Activated naive CD8-positive, alpha-beta T cell treated with anti-CD3 and anti-CD28 coated beads, Interleukin-2, amount 10 ng/mL, durations not matched to agents 7 days and 5 days (primary cell): ENCODE results near the gene MTHFSD. TPM values are rescaled to one million over a fixed set of nuclear protein-coding genes. Genes with fewer than 3 reads are reported as not detected.
A peak's percentile ranks its signal among the peaks of the same experiment; 100 is the strongest.

Experiments
- ATAC-seq: fragments of 150-1000 bp; cut with Tn5 transposase; one replicate; pipeline ENCODE4 v1.10.0; 2021; ENCODE audit warnings: low read depth, moderate library complexity
- POLR2A ChIA-PET: fragments of 350-600 bp; sonication (Branson Sonifier 250); formaldehyde crosslinking; loops from one replicate; lab custom pipeline; 2021; ENCODE audit warnings: antibody characterized with exemption; lab: Charles Lee
- DNase-seq: peaks from one replicate; pipeline ENCODE4 v3.0.0; 2021
- H3K27ac Mint-ChIP-seq: one replicate; pipeline ENCODE4 v1.8.0; 2022; ENCODE audit warnings: mild to moderate bottlenecking, mixed read lengths
- H3K27me3 Mint-ChIP-seq: one replicate; pipeline ENCODE4 v1.8.0; 2022; ENCODE audit warnings: mild to moderate bottlenecking, moderate library complexity, mixed read lengths
- H3K36me3 Mint-ChIP-seq: one replicate; pipeline ENCODE4 v1.8.0; 2021; ENCODE audit warnings: mild to moderate bottlenecking, mixed read lengths
- H3K4me1 Mint-ChIP-seq: one replicate; pipeline ENCODE4 v1.8.0; 2021; ENCODE audit warnings: mixed read lengths
- H3K4me3 Mint-ChIP-seq: one replicate; pipeline ENCODE4 v1.8.0; 2022; ENCODE audit warnings: mild to moderate bottlenecking, moderate library complexity, mixed read lengths
- H3K9me3 Mint-ChIP-seq: one replicate; pipeline ENCODE4 v1.8.0; 2021; ENCODE audit warnings: mixed read lengths
- total RNA-seq, 2 experiments: library from RNA; stranded (reverse); gene quantifications; one replicate each; pipeline ENCODE4 v1.2.3, GENCODE V29; 2021

Gene MTHFSD
- total RNA-seq, 2 experiments from 2014 or later = 33.2 to 34.6 TPM

GRCh38 chr16:86503830-86504229 is 51.2 kb downstream of the MTHFSD start:
- Mint-ChIP-seq H3K27me3 (peaks cover 91% of the 10 kb centered on the region), H3K9me3 (no peaks in the 10 kb centered on the region)

GRCh38 chr16:86502856-86503748 is 51.9 kb downstream of the MTHFSD start:
- Mint-ChIP-seq H3K36me3 (no peaks in the 10 kb centered on the region), H3K27ac (no peak overlapping the region), H3K9me3 (no peaks in the 10 kb centered on the region), H3K4me1 (peaks cover 12% of the 10 kb centered on the region), H3K4me3 (no peak overlapping the region), H3K27me3 (peaks cover 95% of the 10 kb centered on the region)
- POLR2A ChIA-PET = interaction anchor here (0.7 kb wide), 1 partner anchor 31 kb away, joined by 3 read pairs; no protein-coding TSS in a partner anchor
- DNase-seq (no peak), ATAC-seq (no peak)

More at GRCh38 chr16:86503830-86504229, 51.2 kb downstream of the MTHFSD start:
- Mint-ChIP-seq H3K4me3 (no peak overlapping the region), H3K36me3 (no peaks in the 10 kb centered on the region), H3K27ac (no peak overlapping the region), H3K4me1 (peaks cover 12% of the 10 kb centered on the region)
- no peak for DNase-seq
- POLR2A ChIA-PET = interaction anchor here (0.7 kb wide), 1 partner anchor 31 kb away, joined by 3 read pairs; no protein-coding TSS in a partner anchor
- no peak for ATAC-seq

- Mint-ChIP-seq H3K27me3 (peaks cover 89% of the 10 kb centered on the region), H3K9me3 (no peaks in the 10 kb centered on the region), H3K36me3 (no peaks in the 10 kb centered on the region), H3K27ac (peak overlapping the region; percentile 27), H3K4me3 (no peak overlapping the region), H3K4me1 (peaks cover 7% of the 10 kb centered on the region)
- ATAC-seq = no peak
- no peak for DNase-seq
- POLR2A ChIA-PET = no interaction called here
These were observed 52.8 kb downstream of the MTHFSD start for GRCh38 chr16:86501989-86502855.

DNA sequence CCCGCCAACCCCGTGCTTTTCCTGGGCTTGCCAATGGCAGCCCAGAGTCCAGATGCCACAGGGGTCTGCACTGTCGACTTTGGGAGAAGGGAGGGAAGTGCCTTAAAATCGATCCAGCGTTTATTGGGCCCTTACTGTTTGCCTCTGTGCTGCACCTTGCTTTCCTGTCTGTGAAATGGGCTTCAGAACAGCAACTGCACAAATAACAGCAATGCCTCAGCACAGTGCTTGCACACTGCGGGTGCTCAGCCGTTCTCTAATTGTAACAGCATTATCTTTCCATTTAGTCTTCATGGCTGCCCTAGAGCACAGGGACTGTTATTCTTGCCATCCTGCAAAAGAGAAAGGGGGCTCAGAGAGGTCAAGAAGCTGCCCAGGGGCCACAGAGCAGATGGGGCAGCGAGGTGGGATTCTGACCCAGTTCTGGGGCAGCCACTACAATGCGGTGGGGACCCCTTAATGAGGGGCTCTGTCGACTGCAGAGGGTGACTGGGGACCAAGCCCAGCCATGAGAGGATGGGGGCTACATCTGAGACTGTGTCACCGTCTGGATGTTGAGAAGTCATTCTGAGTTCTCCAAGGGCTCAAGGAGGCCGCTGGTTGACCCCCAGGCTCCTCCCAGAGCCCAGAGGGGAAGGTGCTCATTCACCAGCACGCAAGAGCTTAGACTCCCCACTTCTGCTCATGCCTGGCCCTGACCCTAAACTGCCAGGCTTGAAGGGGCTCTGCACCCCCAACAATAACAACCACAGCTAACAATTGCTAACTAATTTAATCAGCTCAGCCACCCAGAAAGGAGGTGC is 54.1 kb downstream of the MTHFSD start:
- no peaks in the 10 kb centered on the region for H3K9me3 Mint-ChIP-seq

GRCh38 chr16:86499889-86500707 is 54.9 kb downstream of the MTHFSD start:
- ATAC-seq = no peak
- peaks cover 90% of the 10 kb centered on the region for H3K27me3 Mint-ChIP-seq
- no peak for DNase-seq
- POLR2A ChIA-PET = no interaction called here
- H3K4me3 Mint-ChIP-seq = no peak overlapping the region
- no peaks in the 10 kb centered on the region for H3K9me3 Mint-ChIP-seq
- H3K36me3 Mint-ChIP-seq = no peaks in the 10 kb centered on the region
- H3K4me1 Mint-ChIP-seq = peaks cover 3% of the 10 kb centered on the region
- no peak overlapping the region for H3K27ac Mint-ChIP-seq

More for the DNA sequence above, 54.1 kb downstream of the MTHFSD start:
- POLR2A ChIA-PET = no interaction called here
- H3K4me1 Mint-ChIP-seq = peaks cover 4% of the 10 kb centered on the region
- DNase-seq = no peak
- H3K27ac Mint-ChIP-seq = no peak overlapping the region
- peaks cover 87% of the 10 kb centered on the region for H3K27me3 Mint-ChIP-seq
- H3K36me3 Mint-ChIP-seq = no peaks in the 10 kb centered on the region
- H3K4me3 Mint-ChIP-seq = no peak overlapping the region
- no peak for ATAC-seq

DNA sequence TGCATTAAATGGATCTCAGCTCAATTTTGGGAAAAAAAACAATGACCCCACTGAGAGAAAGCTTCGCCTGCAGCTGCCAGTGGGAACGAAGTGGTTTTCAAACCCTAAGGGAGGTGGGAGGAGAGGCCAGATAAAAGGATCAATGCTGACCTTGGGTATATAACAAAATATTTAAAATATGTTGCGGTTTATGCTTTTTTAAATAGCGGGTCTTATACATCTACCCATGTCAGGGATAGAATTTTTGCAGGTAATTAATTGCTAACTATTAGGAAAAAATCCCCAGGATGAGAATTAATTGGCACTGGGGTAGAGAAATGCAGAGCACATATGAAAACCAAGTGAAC is 55.6 kb downstream of the MTHFSD start:
- POLR2A ChIA-PET = no interaction called here
- Mint-ChIP-seq H3K36me3 (no peaks in the 10 kb centered on the region), H3K27me3 (peaks cover 87% of the 10 kb centered on the region), H3K4me1 (peaks cover 2% of the 10 kb centered on the region), H3K4me3 (no peak overlapping the region), H3K27ac (no peak overlapping the region), H3K9me3 (no peaks in the 10 kb centered on the region)
- DNase-seq = no peak
- no peak for ATAC-seq

GRCh38 chr16:86498671-86499439 is 56.2 kb downstream of the MTHFSD start:
- DNase-seq = no peak
- Mint-ChIP-seq H3K27me3 (peaks cover 87% of the 10 kb centered on the region), H3K4me1 (peaks cover 2% of the 10 kb centered on the region), H3K27ac (no peak overlapping the region), H3K9me3 (no peaks in the 10 kb centered on the region), H3K4me3 (no peak overlapping the region), H3K36me3 (no peaks in the 10 kb centered on the region)
- no peak for ATAC-seq
- POLR2A ChIA-PET = no interaction called here

DNA sequence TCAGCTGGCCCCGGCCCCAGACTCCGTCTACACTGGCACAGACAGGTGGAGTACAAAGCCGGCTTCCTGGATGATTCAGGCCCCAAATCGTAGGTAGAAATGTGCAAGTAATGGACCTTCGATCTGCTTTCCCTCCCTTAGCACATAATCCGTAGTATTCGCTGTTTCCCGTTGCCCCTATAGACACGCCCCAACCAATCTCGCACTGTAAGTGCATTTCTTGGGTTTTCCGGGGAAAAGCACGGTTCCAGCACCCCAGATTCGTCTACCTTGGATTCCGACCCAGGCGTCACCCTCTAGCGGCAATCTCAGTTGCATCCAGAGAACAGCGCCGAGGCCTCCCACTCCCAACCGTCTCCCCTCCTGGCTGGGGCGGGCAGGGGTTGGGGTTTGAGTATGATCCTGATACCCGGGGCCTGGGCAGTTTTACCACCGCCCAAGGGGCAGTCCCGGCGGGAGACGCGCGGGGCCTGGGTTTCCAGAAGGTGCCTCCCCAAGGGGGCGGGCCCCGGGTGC is 56.8 kb downstream of the MTHFSD start:
- no peak overlapping the region for H3K4me3 Mint-ChIP-seq

GRCh38 chr16:86497551-86498021 is 57.4 kb downstream of the MTHFSD start:
- Mint-ChIP-seq H3K4me3 (no peak overlapping the region), H3K4me1 (peaks cover 2% of the 10 kb centered on the region), H3K36me3 (no peaks in the 10 kb centered on the region), H3K9me3 (no peaks in the 10 kb centered on the region), H3K27me3 (peaks cover 82% of the 10 kb centered on the region), H3K27ac (no peak overlapping the region)
- ATAC-seq = no peak
- POLR2A ChIA-PET = no interaction called here
- DNase-seq = no peak

More for the DNA sequence above, 56.8 kb downstream of the MTHFSD start:
- Mint-ChIP-seq H3K27me3 (peaks cover 85% of the 10 kb centered on the region), H3K36me3 (no peaks in the 10 kb centered on the region), H3K4me1 (peaks cover 2% of the 10 kb centered on the region), H3K27ac (peak overlapping the region; percentile 54), H3K9me3 (no peaks in the 10 kb centered on the region)
- ATAC-seq = no peak
- POLR2A ChIA-PET = no interaction called here
- no peak for DNase-seq

DNA sequence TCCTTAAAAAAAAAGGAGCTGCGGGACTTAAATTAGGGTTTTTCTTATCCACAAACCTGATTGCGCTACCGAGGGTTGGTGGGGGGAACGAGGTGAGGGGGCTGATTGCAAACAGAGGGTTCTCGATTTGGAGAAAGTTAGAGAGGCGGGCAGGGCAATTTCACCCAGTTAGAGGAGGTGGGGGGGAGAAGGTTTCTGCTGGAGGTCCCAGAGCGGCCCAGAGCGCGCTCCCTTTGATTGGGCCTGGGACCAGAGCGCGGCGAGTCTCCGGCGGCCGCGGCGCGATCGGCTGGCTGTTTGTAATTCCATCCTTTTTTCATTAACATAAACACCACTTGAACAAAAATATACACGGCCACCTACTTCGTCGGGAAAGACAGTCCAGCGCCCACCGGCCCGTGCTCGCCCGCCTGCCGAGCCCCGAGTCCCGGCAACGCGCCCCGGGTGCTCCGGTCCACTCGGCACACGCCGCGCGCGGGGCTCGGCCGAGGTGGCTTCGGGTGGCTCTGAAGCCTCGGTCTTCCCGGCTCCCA is 58.0 kb downstream of the MTHFSD start:
- ATAC-seq (no peak), DNase-seq (no peak)
- POLR2A ChIA-PET = no interaction called here
- no peaks in the 10 kb centered on the region for H3K9me3 Mint-ChIP-seq
- H3K4me1 Mint-ChIP-seq = peaks cover under 1% of the 10 kb centered on the region
- peak overlapping the region; percentile 49 for H3K27ac Mint-ChIP-seq
- H3K4me3 Mint-ChIP-seq = no peak overlapping the region
- H3K27me3 Mint-ChIP-seq = peaks cover 82% of the 10 kb centered on the region
- H3K36me3 Mint-ChIP-seq = no peaks in the 10 kb centered on the region

DNA sequence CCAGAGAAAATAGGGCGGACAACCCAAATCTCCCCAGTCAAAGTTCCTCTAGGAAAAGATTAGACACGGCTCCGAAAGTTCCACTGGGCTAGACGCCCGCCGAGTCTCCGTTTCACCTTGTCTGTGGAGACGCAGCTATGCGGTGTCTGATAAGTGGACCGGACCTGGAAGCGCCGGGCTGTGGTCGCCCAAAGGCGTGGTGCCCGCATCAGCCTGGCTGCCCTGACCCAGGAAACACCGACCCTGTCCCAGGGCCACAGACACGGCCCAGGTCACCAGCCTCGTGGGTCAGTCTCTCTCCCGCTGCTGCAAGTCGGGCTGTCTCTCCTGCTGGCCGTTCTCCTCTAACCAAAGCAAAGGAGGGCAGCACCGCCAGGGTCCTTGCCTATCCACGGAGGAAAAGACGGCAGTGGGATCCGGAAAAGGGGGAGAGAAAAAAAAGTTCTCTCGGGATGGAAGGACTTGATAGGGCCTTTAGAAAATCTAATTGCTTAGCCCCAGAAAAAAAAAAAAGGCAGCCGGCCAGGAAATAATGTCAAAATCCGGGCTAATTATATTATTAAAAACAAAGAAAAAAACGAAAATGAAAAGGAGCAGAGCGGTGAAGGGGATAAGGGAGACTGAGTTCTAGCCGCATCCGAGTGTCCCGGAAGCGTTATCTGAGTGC is 58.6 kb downstream of the MTHFSD start:
- Mint-ChIP-seq H3K9me3 (no peaks in the 10 kb centered on the region), H3K27ac (peak overlapping the region; percentile 49), H3K36me3 (no peaks in the 10 kb centered on the region), H3K4me3 (no peak overlapping the region), H3K4me1 (no peaks in the 10 kb centered on the region), H3K27me3 (peaks cover 81% of the 10 kb centered on the region)
- ATAC-seq (no peak), DNase-seq (no peak)
- POLR2A ChIA-PET = no interaction called here
